Glomerular endothelial cell (primary cell): ENCODE measurements around the gene CES4A. TPM values are rescaled to one million over a fixed set of nuclear protein-coding genes. Genes with fewer than 3 reads are reported as not detected.

ENCODE experiments used
- DNase-seq: peaks from one replicate; pipeline ENCODE4 v3.0.0-alpha.2; 2011; ENCODE audit warnings: low read depth, low spot score; ENCODE audit errors: extremely low read depth
- total RNA-seq: library from RNA; depleted of rRNA; stranded (reverse); fragments of >200 nt; gene quantifications from 2 replicates; pipeline ENCODE4 v1.2.3, GENCODE V29; 2015

The CES4A gene
- total RNA-seq, 1 donor from 2014 or later = 2.6 TPM

DNA sequence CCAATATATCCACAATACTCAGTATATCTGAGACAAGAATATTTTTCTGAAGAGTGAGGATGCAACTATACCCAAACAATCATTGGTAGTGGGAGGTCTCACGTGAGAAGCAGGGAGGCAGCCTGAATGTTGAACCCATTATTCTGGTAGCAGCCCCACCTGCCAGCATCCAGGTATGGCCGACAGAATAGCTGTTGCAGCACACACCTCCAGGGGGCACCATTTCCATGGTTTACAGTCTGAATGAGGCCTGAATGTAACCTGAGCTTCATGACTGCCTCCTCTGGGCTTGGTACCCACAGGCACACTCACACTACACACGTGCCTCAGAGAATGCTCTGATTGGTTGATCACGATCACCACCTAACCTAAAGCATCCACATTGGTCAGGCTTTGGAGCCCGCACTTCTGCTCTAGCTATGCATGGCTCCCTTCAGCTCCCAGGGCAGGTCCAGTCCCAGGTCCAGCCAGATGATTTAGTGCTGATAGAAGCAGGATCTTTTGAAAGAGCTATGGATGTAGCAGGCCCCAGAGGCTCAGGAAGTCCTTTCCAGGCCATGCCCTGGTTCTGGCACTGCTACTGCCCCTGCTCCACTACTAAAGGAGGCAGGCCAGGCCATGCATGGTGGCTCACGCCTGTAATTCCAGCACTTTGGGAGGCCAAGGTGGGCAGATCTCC lies 29.6 kb downstream of the CES4A start:
- peak; percentile 79 for DNase-seq

GRCh38 chr16:67019171-67019570 lies 30.8 kb downstream of the CES4A start:
- no peak for DNase-seq

- DNase-seq = no peak
These were observed 32.9 kb downstream of the CES4A start for GRCh38 chr16:67021321-67021720.

- DNase-seq = no peak
These were observed 34.3 kb downstream of the CES4A start for GRCh38 chr16:67022531-67023214.

DNA sequence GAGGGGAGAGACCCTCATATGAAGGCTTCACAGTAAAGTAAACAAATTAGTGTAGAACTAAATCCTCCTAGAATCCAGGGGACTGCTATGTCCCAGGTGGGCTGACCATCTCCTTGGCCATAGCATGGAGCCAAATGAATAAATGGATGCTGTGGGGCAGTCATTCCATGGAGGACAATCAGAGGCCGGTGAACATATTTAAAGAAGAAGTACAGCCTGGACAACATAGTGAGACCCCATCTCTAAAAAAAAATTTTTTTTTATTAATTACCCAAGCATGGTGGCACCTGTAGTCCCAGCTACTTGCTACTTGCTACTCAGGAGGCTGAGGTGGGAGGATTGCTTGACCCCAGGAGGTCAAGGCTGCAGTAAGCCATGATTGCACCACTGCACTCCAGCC lies 35.3 kb downstream of the CES4A start:
- DNase-seq = no peak

DNA sequence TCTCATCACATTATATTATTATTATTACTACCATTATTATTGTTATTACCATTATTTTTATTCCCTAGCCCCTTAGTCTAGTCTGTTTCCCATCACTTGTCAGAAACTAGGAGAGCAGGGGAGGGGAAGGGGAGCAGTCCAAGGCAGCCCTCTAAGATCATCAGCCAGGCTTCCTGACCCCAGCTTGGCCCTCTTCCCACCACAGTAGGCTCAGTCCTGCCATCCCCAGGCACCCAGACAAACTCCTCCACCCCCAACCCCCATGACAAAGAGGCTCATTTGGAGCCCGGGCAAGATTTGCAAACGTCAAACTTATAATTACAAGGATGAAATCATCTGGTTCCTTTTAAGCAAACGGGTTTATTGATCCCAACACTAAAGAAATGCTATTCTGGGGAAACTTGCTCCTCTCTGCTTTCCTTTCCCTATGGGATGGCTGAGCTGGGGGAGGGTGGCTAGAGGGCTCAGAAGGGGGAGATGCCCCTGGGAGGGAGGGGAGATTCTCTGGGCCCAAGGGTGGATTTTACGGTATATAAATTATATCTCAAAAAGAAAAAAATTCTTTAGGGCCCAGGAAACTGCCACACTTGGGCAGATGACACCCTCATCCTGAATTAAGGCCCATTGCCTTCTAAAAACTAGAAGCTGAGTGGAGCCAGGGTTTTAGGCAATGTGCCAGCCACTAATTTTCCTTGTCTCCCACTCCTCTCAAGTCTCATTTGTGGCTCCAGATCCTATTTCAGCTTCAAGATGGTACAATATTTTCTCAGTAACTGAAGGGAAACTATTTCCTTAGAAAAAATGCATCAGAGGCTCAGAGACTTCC lies 36.2 kb downstream of the CES4A start:
- no peak for DNase-seq

DNA sequence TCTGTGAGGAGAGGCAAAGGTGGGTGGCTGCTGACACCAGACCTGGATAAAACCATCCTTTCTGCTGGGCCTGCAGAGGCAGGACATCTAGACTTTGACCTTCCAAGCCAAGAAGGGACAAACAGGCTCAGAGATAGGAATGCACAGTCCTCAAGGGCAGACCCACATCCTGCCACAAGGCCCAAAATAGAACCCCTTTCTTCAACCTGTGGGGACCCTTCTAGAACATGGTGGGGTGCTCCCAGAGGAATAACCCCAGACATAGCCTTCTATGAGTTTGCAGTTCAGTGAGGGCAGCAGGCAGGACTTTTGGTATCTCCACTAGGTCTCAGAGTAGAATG lies 36.8 kb downstream of the CES4A start:
- DNase-seq = no peak

GRCh38 chr16:67026570-67026969 lies 38.2 kb downstream of the CES4A start:
- no peak for DNase-seq

DNA sequence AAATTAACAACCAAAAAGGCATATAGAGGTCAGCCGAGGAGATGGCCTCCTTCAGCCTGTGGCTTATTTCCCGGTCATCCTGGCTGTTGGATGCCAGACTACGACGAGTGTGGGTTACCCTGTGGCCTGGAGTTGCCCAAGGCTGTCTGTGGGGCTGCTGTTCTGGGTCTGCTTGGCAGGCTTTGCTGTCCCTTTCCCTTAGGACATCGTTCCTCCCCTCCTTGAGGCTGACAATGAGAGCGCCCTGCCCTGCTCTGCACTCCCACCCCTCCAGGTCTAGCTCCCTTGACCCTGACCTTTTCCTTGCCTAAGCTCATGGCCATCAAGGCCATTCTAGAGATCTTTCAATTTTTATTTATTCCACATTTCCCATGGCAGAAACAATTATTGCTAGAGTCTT lies 38.7 kb downstream of the CES4A start:
- no peak for DNase-seq

- DNase-seq = no peak
These were observed 39.8 kb downstream of the CES4A start for GRCh38 chr16:67028167-67028695.

GRCh38 chr16:67028696-67029253 lies 40.4 kb downstream of the CES4A start, which contains the start of gene CBFB:
Gene CBFB, plus strand, starts transcription at chr16:67029149. Its CDS starts 259 bp downstream, at chr16:67029408.
- DNase-seq = no peak

DNA sequence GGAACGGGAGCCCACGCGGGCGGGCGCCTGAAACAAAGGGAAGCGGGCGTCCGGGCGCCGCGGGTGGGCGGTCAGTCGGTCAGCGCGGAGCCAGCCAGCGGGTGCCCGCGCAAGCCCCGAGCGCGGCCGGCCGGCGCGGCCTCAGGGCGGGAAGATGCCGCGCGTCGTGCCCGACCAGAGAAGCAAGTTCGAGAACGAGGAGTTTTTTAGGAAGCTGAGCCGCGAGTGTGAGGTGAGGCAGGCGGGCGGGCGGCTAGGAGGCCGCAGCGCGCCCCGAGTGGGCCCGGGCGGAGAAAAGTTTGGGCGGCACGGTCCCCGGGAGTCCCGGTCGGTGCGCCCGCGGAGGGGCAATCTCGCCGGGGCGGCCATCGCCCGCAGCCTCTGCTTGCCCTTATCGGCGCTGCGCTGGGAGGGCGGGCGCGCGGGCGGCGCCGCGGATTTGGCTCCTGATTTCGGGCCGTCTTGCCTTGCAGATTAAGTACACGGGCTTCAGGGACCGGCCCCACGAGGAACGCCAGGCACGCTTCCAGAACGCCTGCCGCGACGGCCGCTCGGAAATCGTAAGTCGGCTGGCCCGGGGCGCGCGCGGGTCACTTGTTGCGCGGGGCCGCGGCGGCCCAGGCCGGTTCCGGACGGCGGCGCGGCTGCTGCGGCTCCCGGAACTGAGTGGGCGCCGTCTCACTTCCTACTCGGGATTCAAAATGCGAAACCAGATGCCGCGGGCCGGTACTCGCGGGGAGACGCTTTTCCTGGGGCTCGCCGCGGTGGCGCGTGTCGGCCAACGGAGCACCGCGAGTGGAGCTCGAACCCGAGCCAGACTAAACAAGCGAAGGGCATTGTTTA lies 41.1 kb downstream of the CES4A start:
- no peak for DNase-seq

- no peak for DNase-seq
These were observed 42.0 kb downstream of the CES4A start for GRCh38 chr16:67030221-67030962.

DNA sequence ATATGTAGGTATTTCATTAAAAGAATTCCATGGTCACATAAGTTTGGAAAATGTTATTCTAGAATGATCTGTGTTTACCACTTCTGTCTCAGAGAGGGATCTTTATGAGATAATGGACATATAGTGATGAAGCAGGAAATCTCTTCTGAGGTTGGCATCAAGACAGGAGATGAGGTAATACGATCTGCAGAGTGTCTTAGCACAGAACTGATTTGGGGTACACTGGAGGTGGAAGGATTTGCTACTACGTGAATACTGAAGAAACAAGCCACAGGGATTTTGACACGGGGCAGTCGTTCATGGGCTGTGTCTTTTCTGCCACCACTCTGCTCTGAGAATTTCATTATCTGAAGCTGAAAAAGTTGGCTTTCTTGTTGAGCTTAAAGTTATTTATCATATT lies 46.1 kb downstream of the CES4A start:
- DNase-seq = no peak

GRCh38 chr16:67035364-67035763 lies 47.0 kb downstream of the CES4A start:
- no peak for DNase-seq

DNA sequence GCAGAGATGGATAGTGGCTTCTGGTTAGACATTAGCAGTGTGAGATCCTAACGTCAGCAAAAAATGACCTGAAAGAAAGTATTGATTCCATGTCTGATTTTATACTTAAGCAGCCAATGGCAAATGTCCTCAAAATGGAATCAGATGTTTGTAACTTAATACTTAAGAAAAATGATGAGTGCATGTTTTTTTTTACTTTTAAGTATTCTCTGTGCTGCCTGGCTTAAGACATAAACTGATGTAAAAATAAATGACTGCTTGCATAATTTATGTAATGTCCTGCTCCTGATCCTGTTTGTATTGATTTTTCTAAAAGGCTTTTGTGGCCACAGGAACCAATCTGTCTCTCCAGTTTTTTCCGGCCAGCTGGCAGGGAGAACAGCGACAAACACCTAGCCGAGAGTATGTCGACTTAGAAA lies 47.9 kb downstream of the CES4A start:
- no peak for DNase-seq

- no peak for DNase-seq
These were observed 51.1 kb downstream of the CES4A start for GRCh38 chr16:67039260-67040020.

DNA sequence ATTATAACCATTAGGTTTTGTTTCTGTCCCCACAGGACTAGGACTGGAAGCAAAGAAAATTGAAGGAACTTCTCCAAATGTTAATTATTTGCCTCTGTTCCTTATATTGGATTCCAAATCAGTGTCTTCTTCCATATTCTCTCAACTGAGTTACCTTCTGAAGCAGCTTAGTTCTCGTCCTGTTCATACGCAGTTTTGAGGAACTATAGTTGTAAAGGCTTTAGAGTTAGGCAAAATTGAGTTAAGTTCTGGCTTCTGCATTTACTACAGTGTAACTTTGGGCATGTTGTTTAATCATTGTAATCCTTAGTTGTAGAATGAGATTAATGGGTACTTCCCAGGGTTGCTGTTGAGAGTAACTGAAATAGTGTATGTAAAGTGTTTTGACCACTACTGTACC lies 51.8 kb downstream of the CES4A start:
- no peak for DNase-seq

GRCh38 chr16:67040906-67041305 lies 52.5 kb downstream of the CES4A start:
- DNase-seq = no peak
